SU-DHL-6 (cell line): ENCODE data around the gene MX2.

ENCODE experiments used
- CTCF ChIP-seq: fragments of 200-600 bp; sonication (generic); IDR thresholded peaks from one replicate; pipeline ENCODE4 v1.5.1; 2017; ENCODE audit warnings: antibody characterized with exemption, mild to moderate bottlenecking, low read length, moderate library complexity; ENCODE audit not compliant: insufficient read depth, poor library complexity, severe bottlenecking
- EZH2phosphoT487 ChIP-seq: fragments of 200-600 bp; sonication (generic), shearing (Covaris generic); conservative IDR thresholded peaks from 2 replicates; pipeline ENCODE4 v1.6.1; 2018; ENCODE audit warnings: mild to moderate bottlenecking, antibody characterized with exemption, low read length, moderate library complexity, mixed read lengths

DNA sequence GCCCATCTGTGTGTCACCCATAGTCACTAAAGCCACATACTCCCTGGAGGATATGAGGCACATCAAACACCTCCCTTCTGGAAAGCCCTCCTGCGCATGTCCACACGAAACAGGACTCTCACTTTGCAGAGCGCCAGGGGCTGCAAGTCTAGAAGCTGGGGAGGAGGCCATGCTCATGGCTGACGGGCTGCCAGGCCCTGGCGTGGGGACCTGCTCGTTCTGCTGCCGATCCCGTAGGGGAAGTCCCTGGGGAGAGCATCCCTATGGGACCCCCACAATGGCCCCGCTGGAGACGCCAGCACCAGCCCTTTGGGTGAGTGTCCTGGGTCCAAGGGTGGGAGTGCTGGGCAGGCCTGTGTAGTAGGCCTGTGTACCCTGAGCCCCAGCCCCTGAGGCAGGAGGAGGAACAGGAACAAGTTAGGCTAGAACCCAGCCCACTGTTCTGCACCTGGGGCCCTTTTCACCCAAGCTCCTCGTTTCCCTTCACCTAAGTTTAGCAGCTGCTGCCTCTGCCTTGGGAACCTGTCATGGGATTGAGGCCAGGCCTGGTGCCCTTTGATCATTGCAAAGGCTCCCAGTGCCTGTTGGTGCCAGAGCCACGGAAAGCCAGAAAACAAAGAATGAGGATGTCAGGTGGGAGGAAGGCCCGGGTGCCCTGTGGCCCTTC, 35.3 kb upstream of the MX2 start:
- no peak for TF ChIP-seq CTCF
- TF ChIP-seq EZH2phosphoT487: no peak
